Activated CD4-positive, alpha-beta T cell treated with anti-CD3 and anti-CD28 coated beads, Interleukin-2, Interleukin-4, amounts not matched to agents 100 ng/mL and 50 ng/mL, durations not matched to agents 16 hours and 8 hours (primary cell): ENCODE measurements around the gene CLDN9.
A peak's percentile ranks its signal among the peaks of the same experiment; 100 is the strongest.
"Not testable (repeated sequence)": the region's sequence is repeated elsewhere in the genome, so short reads cannot be mapped to it uniquely, and the experiment has no call there.

ENCODE experiments used
- DNase-seq: peaks from one replicate; pipeline ENCODE4 v3.0.0-alpha.2; 2020; ENCODE audit warnings: low spot score

Gene CLDN9

GRCh38 chr16:3032624-3033023 lies 19.9 kb downstream of the CLDN9 start:
- no peak for DNase-seq

GRCh38 chr16:3035289-3035971 lies 22.7 kb downstream of the CLDN9 start:
- no peak for DNase-seq

- DNase-seq, result no peak
These were observed 23.4 kb downstream of the CLDN9 start for GRCh38 chr16:3035972-3036725.

- no peak for DNase-seq
These were observed 24.1 kb downstream of the CLDN9 start, which contains the start of gene BICDL2 for GRCh38 chr16:3036726-3037315. BICDL2 (minus strand) TSS chr16:3036944; CDS start chr16:3035496, 1,448 bp downstream.

GRCh38 chr16:3038256-3038655 lies 25.5 kb downstream of the CLDN9 start:
- no peak for DNase-seq

GRCh38 chr16:3038896-3039295 lies 26.2 kb downstream of the CLDN9 start:
- DNase-seq, result no peak

GRCh38 chr16:3042376-3042775 lies 29.7 kb downstream of the CLDN9 start:
- no peak for DNase-seq

GRCh38 chr16:3044708-3045107 lies 32.0 kb downstream of the CLDN9 start:
- no peak for DNase-seq

- no peak for DNase-seq
These were observed 33.3 kb downstream of the CLDN9 start, which contains the start of gene MMP25 for GRCh38 chr16:3045758-3046640. MMP25 (plus strand) TSS chr16:3046561; CDS start chr16:3046918, 357 bp downstream.

GRCh38 chr16:3046641-3047386 lies 34.1 kb downstream of the CLDN9 start:
- DNase-seq, result no peak

GRCh38 chr16:3047387-3047720 lies 34.6 kb downstream of the CLDN9 start:
- DNase-seq, result no peak

- DNase-seq, result no peak
These were observed 37.3 kb downstream of the CLDN9 start for GRCh38 chr16:3049921-3050481.

GRCh38 chr16:3050487-3050886 lies 37.8 kb downstream of the CLDN9 start:
- no peak for DNase-seq

- no peak for DNase-seq
These were observed 38.3 kb downstream of the CLDN9 start for GRCh38 chr16:3051009-3051408.

- DNase-seq, result no peak
These were observed 38.8 kb downstream of the CLDN9 start for GRCh38 chr16:3051494-3051893.

GRCh38 chr16:3052571-3053329 lies 40.0 kb downstream of the CLDN9 start:
- not testable (repeated sequence) for DNase-seq

- DNase-seq, result not testable (repeated sequence)
These were observed 40.6 kb downstream of the CLDN9 start for GRCh38 chr16:3053330-3053710.

GRCh38 chr16:3054965-3055733 lies 42.4 kb downstream of the CLDN9 start:
- DNase-seq, result peak; percentile 84

GRCh38 chr16:3055734-3056115 lies 43.0 kb downstream of the CLDN9 start:
- not testable (repeated sequence) for DNase-seq
